GM12878 (cell line): Measurements from ENCODE around the gene THSD4.

Source experiments
- CEBPB ChIP-seq, 2 experiments: fragments of 150-350 bp in 1 of 2; IDR thresholded peaks; 2 replicates each; pipeline ENCODE4 v1.6.1; 2012 to 2014; ENCODE audit warnings: low read depth in 2 of 2, low read length in 2 of 2, borderline replicate concordance in 1 of 2, inconsistent platforms in 1 of 2
- EZH2 ChIP-seq: IDR thresholded peaks from 2 replicates; pipeline ENCODE4 v1.6.1; 2012; ENCODE audit warnings: low read depth, mild to moderate bottlenecking, control low read depth, inconsistent platforms, low read length, borderline replicate concordance; ENCODE audit not compliant: control insufficient read depth
- FOS ChIP-seq: IDR thresholded peaks from 3 replicates; pipeline ENCODE4 v1.6.1; 2011; ENCODE audit warnings: borderline replicate concordance; ENCODE audit not compliant: insufficient read length; ENCODE audit errors: extremely low read depth
- PAX5 ChIP-seq: IDR thresholded peaks from 2 replicates; pipeline ENCODE4 v1.6.1; 2011; ENCODE audit warnings: low read depth, low read length, borderline replicate concordance
- POLR2AphosphoS2 ChIP-seq: IDR thresholded peaks from 2 replicates; pipeline ENCODE4 v1.6.1; 2011; ENCODE audit warnings: low read depth, mild to moderate bottlenecking, low read length, improper control_type of control experiment, moderate library complexity
- SMAD1 ChIP-seq: fragments of 450-650 bp; IDR thresholded peaks from 2 replicates; pipeline ENCODE4 v1.6.1; 2018; ENCODE audit warnings: mild to moderate bottlenecking, low read depth; ENCODE audit not compliant: partially characterized antibody
- SUPT20H ChIP-seq: IDR thresholded peaks from 2 replicates; pipeline ENCODE4 v1.6.1; 2011; ENCODE audit warnings: low read depth, mild to moderate bottlenecking, low read length, moderate library complexity, borderline replicate concordance; ENCODE audit not compliant: control insufficient read depth
- TAF1 ChIP-seq: IDR thresholded peaks from 2 replicates; pipeline ENCODE4 v1.6.1; 2011; ENCODE audit warnings: mild to moderate bottlenecking, low read depth, low read length, borderline replicate concordance
- ZNF384 ChIP-seq: IDR thresholded peaks from 2 replicates; pipeline ENCODE4 v1.6.1; 2012; ENCODE audit warnings: low read depth, mild to moderate bottlenecking, low read length, improper control_type of control experiment, borderline replicate concordance
- TF ChIP-seq, protein P1 (sequence below), 3 experiments: IDR thresholded peaks in 2 of 3; conservative IDR thresholded peaks in 1 of 3; 2 replicates each; pipeline ENCODE4 v1.5.1; 2011; ENCODE audit warnings: low read depth in 3 of 3, low read length in 3 of 3, mild to moderate bottlenecking in 3 of 3, control low read depth in 2 of 3, moderate library complexity in 2 of 3, inconsistent platforms in 1 of 3, mixed read lengths in 1 of 3; ENCODE audit not compliant: control insufficient read depth in 2 of 3, insufficient read depth in 1 of 3; ENCODE audit errors: extremely low read depth in 1 of 3
- TF ChIP-seq, protein P2 (sequence below): fragments of 450-650 bp; IDR thresholded peaks from 2 replicates; pipeline ENCODE4 v1.6.1; 2018; ENCODE audit warnings: mild to moderate bottlenecking, low read depth, moderate library complexity; ENCODE audit not compliant: partially characterized antibody
- TF ChIP-seq, protein P3 (sequence below): fragments of 450-650 bp; IDR thresholded peaks from 2 replicates; pipeline ENCODE4 v1.6.1; 2016; ENCODE audit warnings: mild to moderate bottlenecking

DNA sequence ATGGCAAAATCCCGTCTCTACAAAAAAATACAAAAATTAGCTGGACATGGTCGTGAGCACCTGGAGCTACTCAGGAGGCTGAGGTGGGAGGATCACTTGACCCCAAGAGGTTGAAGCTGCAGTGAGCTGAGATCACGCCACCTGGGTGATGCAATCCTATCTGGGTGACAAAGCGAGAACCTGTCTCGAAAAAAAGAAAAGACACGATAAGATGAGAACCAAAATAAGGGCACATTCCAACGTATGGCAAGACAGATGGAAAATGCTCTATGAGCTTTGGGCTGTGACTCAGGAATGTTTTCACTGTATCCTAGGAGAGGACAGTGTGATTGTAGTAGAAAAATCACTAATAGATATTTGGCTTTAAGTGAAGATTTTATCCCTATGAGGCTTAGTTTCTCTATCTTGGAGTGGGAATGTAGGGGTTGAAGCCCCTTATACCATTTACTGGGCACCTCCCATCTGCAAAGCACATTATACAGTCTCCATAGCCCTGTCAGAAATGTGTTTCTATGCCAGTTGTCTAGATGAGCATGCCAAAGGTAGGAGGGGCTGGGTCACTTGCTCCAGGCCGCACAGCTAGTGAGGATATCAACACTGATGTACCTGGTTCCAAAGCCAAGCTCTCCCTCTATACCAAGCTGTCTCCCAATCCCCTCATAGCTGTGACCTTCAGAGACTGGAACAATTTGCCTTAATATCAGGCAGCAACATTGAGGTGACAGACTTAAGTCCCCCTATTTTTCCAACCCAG, 641.5 kb downstream of the THSD4 start:
- no peak for TF ChIP-seq PAX5
- TF ChIP-seq, protein P1, sequence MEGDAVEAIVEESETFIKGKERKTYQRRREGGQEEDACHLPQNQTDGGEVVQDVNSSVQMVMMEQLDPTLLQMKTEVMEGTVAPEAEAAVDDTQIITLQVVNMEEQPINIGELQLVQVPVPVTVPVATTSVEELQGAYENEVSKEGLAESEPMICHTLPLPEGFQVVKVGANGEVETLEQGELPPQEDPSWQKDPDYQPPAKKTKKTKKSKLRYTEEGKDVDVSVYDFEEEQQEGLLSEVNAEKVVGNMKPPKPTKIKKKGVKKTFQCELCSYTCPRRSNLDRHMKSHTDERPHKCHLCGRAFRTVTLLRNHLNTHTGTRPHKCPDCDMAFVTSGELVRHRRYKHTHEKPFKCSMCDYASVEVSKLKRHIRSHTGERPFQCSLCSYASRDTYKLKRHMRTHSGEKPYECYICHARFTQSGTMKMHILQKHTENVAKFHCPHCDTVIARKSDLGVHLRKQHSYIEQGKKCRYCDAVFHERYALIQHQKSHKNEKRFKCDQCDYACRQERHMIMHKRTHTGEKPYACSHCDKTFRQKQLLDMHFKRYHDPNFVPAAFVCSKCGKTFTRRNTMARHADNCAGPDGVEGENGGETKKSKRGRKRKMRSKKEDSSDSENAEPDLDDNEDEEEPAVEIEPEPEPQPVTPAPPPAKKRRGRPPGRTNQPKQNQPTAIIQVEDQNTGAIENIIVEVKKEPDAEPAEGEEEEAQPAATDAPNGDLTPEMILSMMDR (IDR thresholded peaks at IDR 0.05 in 2 of 3, conservative IDR thresholded peaks at IDR 0.05 in 1 of 3; ENCODE audit: control insufficient read depth in 2 of 3, extremely low read depth in 1 of 3, insufficient read depth in 1 of 3, low read depth in 3 of 3, low read length in 3 of 3): no peak
- TF ChIP-seq ZNF384: no peak
- no peak for TF ChIP-seq CEBPB (IDR thresholded peaks at IDR 0.05; ENCODE audit: borderline replicate concordance in 1 of 2, low read depth in 2 of 2, low read length in 2 of 2)
- TF ChIP-seq, protein P2, sequence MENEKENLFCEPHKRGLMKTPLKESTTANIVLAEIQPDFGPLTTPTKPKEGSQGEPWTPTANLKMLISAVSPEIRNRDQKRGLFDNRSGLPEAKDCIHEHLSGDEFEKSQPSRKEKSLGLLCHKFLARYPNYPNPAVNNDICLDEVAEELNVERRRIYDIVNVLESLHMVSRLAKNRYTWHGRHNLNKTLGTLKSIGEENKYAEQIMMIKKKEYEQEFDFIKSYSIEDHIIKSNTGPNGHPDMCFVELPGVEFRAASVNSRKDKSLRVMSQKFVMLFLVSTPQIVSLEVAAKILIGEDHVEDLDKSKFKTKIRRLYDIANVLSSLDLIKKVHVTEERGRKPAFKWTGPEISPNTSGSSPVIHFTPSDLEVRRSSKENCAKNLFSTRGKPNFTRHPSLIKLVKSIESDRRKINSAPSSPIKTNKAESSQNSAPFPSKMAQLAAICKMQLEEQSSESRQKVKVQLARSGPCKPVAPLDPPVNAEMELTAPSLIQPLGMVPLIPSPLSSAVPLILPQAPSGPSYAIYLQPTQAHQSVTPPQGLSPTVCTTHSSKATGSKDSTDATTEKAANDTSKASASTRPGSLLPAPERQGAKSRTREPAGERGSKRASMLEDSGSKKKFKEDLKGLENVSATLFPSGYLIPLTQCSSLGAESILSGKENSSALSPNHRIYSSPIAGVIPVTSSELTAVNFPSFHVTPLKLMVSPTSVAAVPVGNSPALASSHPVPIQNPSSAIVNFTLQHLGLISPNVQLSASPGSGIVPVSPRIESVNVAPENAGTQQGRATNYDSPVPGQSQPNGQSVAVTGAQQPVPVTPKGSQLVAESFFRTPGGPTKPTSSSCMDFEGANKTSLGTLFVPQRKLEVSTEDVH: no peak
- no peak for TF ChIP-seq SUPT20H
- TF ChIP-seq POLR2AphosphoS2: no peak
- TF ChIP-seq TAF1: no peak
- no peak for TF ChIP-seq SMAD1
- no peak for TF ChIP-seq FOS
- no peak for TF ChIP-seq EZH2
- TF ChIP-seq, protein P3, sequence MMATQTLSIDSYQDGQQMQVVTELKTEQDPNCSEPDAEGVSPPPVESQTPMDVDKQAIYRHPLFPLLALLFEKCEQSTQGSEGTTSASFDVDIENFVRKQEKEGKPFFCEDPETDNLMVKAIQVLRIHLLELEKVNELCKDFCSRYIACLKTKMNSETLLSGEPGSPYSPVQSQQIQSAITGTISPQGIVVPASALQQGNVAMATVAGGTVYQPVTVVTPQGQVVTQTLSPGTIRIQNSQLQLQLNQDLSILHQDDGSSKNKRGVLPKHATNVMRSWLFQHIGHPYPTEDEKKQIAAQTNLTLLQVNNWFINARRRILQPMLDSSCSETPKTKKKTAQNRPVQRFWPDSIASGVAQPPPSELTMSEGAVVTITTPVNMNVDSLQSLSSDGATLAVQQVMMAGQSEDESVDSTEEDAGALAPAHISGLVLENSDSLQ: no peak
